Esophagus mucosa (tissue), 1 donor: ENCODE data around the gene IL5. TPM values are rescaled to one million over a fixed set of nuclear protein-coding genes. Genes with fewer than 3 reads are reported as not detected.

ENCODE experiments used
- ATAC-seq: fragments of 200-7000 bp; cut with Tn5 transposase; one replicate; pipeline ENCODE4 v1.9.1; 2020
- total RNA-seq: library from RNA; stranded (reverse); gene quantifications from one replicate; pipeline ENCODE4 v1.2.4, GENCODE V29; 2023
- donor health status: DM: yes; HTN: yes; CAD: no.

Gene IL5
- total RNA-seq, 1 donor from 2014 or later, result not detected

GRCh38 chr5:132498152-132498551 lies 45.2 kb downstream of the IL5 start:
- ATAC-seq, result no peak

DNA sequence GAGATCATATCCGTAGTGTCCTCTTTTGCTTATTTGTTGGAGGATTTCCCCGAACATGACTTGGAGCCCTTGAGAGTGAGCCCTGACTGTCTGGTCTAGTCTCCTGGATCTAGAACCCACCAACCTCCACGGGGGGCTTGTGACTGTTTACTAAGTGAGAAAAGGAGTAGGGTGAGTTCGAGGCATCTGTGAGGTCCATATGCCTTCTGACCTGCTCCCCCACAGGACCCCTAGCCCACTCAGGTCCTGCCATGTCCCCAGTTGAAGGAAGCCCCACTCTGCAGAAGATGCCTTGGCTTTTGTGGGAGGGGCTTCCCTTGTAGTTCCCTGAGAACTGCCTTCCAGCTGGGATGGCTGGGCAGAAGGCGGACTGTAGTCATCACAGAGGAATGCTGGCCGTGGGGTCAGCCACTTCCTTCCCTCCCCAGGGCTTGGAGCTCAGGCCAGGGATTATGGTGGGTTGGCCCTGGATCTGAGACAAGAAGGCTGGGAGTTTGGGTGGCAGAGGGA lies 45.8 kb downstream of the IL5 start:
- no peak for ATAC-seq

DNA sequence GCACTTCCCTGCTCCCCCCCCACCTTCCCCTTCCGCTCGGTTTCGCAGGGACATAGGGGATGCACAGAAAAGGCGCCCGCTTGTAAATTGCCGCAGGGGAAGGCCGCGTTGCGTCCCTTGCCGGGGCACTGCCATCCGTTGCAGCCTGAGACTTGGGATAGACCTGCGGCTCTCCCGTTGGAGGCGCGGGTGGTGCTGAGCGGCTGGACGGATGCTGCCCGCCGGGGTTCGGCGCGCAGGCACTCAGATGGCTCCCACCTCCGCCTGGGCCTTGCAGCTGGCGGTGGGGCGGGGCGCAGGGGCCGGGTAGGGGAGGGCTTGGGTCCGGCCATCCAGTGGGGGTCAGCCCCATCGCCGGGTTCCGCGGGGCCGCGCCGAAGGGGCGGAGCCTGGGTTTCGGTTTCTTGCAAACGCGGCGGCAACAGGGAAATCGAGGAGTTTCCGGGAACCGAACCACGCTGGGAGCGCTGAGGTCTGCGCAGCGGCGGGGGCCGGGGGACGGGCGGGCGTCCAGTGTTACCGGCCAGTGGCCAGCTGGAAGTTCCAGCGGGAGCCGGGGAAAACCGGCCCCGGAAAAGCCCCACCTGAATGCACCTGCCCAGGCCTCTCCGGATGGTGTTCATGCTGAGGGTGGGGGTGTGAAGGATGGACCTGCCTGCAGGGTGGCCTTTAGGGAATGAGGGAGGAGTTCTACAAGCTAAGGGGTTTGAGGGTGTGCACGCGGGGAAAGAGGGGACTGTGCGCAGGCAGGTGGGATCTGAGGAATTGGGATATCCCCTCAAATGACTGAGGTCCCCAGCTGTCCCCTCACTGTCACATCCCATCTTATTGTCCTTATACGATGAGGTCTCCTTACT lies 46.5 kb downstream of the IL5 start:
- ATAC-seq, result peak; percentile 48

DNA sequence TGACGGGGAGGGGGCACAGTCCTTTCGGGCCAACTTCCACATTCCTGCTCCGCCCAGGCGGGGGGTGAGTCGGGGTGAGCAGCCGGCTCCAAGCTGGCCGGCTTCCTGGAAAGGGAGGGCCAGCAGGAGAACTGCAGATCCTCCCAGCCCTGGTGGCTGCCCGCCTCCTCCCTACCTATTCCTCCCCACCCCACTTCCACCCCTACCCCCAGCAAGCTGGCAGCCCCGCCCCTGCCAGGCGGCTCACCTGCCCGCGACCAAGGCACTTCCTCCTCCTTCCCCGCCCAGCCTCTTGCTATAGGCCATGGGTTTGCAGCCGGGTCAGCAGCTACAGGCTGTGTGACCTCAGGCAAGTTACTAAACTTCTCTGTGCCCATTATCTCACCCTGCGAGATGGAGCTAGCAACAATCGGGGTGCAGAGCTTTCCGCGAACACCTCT lies 47.1 kb downstream of the IL5 start:
- ATAC-seq, result peak; percentile 88

GRCh38 chr5:132495667-132496190 lies 47.6 kb downstream of the IL5 start:
- peak; percentile 35 for ATAC-seq

DNA sequence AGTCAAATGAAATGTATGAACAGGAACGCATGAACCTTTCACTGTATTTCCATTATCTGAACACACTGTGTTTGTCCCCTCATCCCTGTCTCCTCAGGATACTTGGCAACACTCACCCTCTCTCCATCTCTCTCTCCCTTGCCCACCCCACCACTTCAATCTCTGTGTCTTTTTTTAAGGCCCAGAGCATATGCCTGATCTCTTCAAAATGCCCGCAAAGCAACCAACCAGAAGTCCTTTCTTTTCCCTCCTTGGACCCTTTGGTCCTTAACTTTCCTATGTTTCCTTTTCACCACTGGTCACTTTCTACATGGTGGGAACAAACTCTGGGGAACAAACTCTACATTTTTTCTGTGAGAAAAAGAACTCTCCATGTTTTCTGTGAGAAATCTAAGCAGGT lies 49.5 kb downstream of the IL5 start:
- ATAC-seq, result no peak

DNA sequence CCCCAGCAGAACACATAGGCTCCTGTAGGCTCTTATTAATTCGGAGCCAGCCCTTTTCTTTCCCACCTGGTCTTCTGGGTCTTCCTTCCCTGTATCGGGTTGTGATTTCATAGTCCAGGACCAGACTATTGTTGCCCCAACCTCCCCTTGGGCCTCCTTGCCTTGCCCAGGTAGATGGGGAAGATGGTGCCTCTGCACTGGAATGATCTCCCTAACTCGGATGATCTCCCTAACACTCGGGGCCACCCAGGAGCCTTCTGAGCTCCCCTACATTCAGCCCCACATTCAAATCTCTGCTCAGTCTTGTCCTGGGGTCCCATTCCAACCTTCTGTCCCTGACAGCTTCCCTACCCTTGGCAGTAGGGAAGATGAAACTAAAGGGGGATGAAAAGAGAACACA lies 50.1 kb downstream of the IL5 start:
- no peak for ATAC-seq

- ATAC-seq, result no peak
These were observed 50.8 kb downstream of the IL5 start for GRCh38 chr5:132492386-132493125.

Other genes starting within 250 kb of the IL5 start
- gene SLC22A4, start 249.1 kb downstream of the IL5 start, total RNA-seq, result 0.28 TPM
- gene SLC22A5, start 173.8 kb downstream of the IL5 start, total RNA-seq, result 2.7 TPM
- gene IRF1, start 52.7 kb downstream of the IL5 start, total RNA-seq, result 9.1 TPM
- 23.1 TPM for gene RAD50, start 13.5 kb upstream of the IL5 start, total RNA-seq
- not detected for gene IL13, start 114.7 kb upstream of the IL5 start, total RNA-seq
- gene IL4, start 130.5 kb upstream of the IL5 start, total RNA-seq, result not detected
- 5.5 TPM for gene KIF3A, start 194.0 kb upstream of the IL5 start, total RNA-seq
- gene CCNI2, start 203.9 kb upstream of the IL5 start, total RNA-seq, result not detected
- gene SEPTIN8, start 233.7 kb upstream of the IL5 start, total RNA-seq, result 46.0 TPM